HTR-8/SVneo (cell line): ENCODE measurements around the gene CCDC71L.

Source experiments
- DNase-seq: peaks from one replicate; pipeline ENCODE4 v3.0.0; 2011; ENCODE audit warnings: low spot score, mixed read lengths; ENCODE audit not compliant: insufficient read length
- FAIRE-seq: peaks from 2 replicates; lab custom pipeline; 2011; peaks lifted over from hg19 to GRCh38; lab: Jason Lieb, UNC

The CCDC71L gene

GRCh38 chr7:106659963-106660861, 746 bp downstream of the CCDC71L start:
- FAIRE-seq (peak; percentile 86), DNase-seq (peak; percentile 62)

GRCh38 chr7:106659166-106659962, 1.6 kb downstream of the CCDC71L start:
- DNase-seq = no peak
- FAIRE-seq = no peak

DNA sequence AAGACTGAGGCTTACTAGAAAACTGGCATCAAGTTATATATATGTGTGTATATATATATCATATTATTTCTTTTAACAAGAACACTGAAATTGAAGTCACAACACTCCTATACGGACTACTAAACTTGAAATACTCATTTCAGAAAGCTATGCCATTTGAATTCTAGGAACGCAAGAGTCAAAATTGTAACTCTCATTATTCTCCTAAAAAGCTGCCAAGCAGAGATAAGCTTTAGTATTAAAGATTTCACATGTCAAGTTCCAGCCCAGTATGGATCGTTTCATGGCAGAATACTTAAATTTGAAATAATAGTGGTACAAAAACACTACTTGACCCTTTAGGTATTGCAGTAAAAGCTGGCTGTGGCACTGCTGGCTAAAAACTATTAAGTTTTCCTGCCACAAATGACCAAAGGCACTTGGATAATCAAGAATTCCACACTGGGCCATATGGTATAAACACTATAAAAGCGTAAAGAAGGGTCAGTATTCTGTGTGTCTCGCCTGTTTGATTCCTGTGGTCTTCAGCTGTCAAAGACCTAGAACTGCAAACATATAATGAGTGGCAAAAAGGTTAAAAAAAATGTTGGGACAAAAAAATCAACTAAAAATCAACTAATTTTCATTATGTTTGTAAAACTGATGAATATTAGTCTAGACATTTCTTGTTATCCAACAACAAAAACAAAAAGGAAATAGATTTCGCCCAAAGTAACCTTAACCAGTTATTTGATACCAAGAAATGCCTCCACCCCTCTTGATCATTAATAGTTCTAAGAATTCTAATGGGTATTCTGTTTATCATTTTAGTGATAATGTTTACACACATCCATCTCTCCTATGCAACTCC, 2.4 kb downstream of the CCDC71L start:
- FAIRE-seq (no peak), DNase-seq (no peak)

GRCh38 chr7:106657085-106657991, 3.6 kb downstream of the CCDC71L start:
- FAIRE-seq (no peak), DNase-seq (no peak)

DNA sequence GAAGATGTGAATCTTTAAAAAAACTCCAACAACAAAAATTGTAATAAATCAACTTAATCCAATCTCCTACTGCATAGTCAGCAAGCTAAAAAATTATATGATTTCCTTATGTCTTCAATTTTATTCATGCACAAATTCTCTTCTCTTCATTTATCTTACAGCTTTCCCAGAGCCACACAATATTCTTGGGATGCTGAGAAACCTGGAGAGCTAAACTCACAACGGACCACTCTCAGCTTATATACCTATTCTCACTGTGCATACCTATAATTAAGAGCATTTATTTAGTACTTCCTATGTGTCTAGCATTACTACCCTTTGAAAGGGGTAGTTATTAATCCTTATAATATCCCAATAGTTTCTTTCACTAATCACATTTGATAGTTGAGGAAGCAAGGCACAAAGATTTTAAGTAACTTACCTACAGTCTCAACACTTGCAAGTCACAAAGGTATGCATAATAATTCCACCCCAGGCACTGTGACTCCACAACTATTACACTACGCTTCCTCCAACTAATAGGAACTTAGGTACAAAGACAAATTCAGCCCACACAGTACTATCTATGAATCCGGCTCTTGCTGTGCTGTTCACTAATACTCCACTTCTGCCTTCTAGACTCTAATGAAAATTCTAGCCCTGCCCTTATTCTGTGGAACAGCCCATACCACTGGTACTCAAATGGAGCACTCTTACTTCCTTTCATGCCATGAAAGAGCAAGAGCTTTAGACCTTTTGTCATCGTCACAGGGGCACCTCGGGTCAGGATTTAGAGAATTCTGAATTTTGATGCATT, 5.1 kb downstream of the CCDC71L start:
- FAIRE-seq (no peak), DNase-seq (no peak)

DNA sequence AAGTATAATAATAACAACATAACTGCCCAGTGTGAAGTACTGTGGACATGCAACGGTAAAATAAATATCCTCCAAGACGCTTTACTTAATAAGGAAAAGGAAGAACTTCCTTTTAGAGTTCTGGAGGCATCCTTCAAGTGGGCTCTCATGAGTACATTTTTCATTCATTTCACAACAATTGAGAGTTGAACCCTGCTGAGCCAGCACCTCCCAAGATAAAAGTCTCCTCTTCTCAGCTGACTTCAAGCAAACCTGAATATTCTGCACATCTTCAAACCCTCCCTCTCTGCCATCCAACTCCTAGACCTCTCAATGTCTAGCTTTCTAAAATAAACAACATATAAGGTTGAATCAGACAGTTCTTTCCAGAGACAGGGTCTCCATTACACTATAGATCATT, 7.5 kb downstream of the CCDC71L start:
- FAIRE-seq (no peak), DNase-seq (no peak)

DNA sequence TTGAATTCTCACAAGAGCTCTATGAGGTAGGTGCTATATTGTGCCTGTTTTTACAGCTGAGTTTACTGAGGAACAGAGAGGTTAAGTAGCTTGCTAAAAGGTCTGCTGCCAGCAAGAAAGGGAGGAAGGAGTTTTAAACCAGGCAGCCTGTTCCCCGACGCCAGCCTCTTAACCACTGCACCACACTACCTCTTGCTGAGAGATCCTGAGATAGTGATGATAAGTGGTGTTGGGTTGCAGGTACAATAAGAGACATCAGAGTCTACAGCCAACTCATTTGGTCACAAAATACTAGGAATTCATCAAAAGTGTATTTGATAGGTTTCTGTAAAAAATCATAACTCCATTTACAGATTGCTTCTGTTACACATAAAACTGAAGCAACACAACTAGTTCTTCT, 8.0 kb downstream of the CCDC71L start:
- no peak for DNase-seq
- FAIRE-seq = no peak

DNA sequence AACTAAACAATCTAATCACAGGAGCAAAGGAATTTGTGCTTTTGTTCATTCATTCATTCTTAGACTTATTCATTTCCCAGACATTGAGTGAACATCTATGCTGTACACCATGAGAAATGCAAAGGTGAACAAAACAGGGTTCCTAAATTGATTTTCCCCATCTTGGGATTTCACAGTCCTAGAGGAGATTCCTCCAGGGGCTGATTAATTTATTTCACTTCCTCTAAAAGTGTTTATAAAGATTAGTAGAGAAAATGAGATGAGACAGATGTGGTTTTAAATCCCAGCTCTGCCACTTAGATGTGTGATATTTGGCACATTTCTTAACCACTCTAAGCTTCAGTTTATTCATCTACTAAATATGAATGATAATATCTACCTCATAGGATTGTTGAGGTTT, 8.9 kb downstream of the CCDC71L start:
- FAIRE-seq (no peak), DNase-seq (no peak)

DNA sequence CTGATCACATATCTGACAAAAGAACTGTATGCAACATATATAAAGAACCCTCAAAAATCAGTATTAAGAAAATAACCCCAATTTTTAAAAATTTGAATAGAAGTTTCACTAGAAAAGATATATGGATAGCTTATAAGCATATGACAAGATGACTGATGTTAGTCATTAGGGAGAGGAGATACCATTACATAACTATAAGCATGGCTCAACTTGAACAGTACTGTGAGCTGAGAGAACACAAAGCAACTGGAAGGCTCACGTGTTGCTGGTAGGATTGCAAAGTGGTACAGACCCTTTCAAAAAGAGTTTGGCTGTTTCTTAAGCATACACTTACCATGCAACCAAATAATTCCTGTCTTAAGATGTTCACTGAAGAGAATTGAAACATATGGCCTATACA, 14.7 kb downstream of the CCDC71L start:
- FAIRE-seq = no peak

DNA sequence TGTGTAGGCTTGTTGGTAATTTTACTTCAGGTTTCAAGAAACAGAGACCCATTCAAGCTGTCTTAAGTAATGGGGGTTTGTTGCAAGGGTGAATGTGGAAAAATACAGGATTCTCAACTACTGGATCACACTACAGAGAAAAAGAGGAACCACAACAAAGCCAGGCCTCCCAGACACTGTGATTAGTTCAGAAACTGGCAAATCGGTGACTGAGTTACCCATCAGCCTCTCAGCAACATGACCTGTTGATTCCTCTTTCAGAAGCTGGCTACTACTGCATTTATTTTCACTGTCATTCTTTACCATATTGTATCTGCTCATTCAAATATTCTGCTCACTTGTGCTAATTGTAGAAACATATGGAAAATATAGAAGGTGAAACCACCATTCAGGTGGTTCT, 16.0 kb downstream of the CCDC71L start:
- FAIRE-seq (no peak), DNase-seq (no peak)

More for the DNA sequence above, 14.7 kb downstream of the CCDC71L start:
- DNase-seq = no peak

DNA sequence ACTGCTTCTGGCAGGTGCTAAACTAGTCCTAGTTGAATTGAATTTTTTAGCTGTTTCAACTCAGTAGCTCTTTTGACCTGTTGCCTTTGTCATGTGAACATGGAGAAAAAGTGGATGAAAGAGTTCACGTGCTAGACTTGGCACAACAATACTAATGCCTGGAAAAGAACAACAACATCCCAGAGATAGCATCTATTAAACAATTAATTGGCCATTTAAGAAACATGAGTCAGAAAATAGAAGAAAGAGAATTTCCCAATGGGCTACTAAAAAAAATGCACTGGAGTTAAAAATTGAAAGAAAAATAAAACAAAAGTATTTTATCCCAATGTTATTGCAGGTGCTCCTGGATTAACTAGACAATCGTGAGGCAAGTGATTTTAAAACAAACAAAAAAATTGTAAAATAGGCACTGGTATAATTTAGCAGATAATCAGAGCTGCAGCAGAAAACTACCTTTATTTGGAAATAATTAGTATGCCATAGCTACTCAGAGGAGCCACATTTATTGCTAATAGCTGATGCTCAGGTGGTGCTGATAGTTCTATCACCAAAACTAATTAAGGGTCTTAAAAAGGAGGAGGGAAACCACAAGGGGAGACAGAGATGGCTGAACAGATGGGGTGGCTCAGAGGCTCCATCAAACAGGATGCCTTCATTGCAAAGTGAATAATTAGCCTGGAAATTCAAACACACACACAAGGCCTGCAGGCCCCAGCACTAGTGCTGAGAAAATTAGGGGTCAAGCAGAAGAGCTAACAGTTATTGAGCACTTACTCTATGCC, 17.6 kb downstream of the CCDC71L start:
- FAIRE-seq (no peak), DNase-seq (no peak)

- DNase-seq (no peak), FAIRE-seq (no peak)
Observed at GRCh38 chr7:106641416-106641815, 19.5 kb downstream of the CCDC71L start.

DNA sequence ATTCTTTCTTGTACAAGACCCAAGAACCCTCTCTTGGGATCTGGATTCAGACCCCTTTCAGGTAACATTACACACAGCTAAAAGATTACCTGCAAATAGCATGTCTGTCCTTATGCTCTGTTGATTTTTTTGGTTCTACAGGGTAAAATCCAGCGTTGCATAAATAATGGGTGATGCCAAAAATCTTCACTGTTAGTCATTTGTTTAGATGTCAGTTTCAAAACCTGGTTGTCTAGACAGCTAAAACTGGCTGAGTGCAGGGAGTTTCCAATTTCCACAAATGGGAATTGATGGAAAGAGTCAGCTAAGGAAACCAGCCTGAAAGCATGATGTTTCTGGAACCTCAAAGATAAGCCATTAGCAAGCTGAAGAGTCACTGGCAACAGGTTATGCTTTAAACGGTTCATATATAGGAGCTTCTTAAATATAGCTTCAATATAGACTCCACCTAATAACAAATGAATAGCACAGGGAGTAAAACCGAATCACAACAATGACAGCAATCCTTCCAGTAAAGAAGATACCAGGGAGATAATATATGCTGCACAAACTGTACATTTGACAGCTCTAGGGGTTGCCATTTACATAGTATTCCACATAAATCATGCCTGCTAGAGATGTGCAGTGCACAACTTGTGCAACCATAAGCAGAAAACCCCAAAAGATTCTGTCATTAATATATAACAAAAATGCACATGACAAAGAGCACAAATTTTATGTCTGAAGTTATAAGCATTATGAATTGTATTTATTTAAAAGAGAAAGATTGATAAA, 20.4 kb downstream of the CCDC71L start:
- FAIRE-seq (no peak), DNase-seq (no peak)

GRCh38 chr7:106639476-106640334, 21.3 kb downstream of the CCDC71L start:
- DNase-seq (no peak), FAIRE-seq (no peak)

- no peak for DNase-seq
- FAIRE-seq = no peak
Observed at GRCh38 chr7:106635411-106635810, 25.5 kb downstream of the CCDC71L start.

- FAIRE-seq = no peak
- no peak for DNase-seq
Observed at GRCh38 chr7:106634958-106635357, 26.0 kb downstream of the CCDC71L start.
